Sigmoid colon (tissue), 7 donors: Measurements from ENCODE around the gene SEZ6L2. TPM values are rescaled to one million over a fixed set of nuclear protein-coding genes. Genes with fewer than 3 reads are reported as not detected.

ENCODE experiments used
- DNase-seq: peaks from one replicate; pipeline ENCODE4 v3.0.0-alpha.2; 2019
- H3K27ac ChIP-seq, 4 donors: fragments of 200-600 bp; sonication (generic); one replicate each; pipeline ENCODE4 v1.5.1; 2016 to 2019; ENCODE audit warnings: mild to moderate bottlenecking in 1 of 4
- H3K27me3 ChIP-seq, 3 donors: fragments of 200-600 bp; sonication (generic); one replicate each; pipeline ENCODE4 v1.5.1; 2019; ENCODE audit warnings: mild to moderate bottlenecking in 1 of 3
- H3K36me3 ChIP-seq, 4 donors: fragments of 200-600 bp; sonication (generic); one replicate each; pipeline ENCODE4 v1.5.1; 2016 to 2019
- H3K4me1 ChIP-seq, 4 donors: fragments of 200-600 bp; sonication (generic); one replicate each; pipeline ENCODE4 v1.5.1; 2017 to 2019
- H3K4me3 ChIP-seq, 4 donors: fragments of 200-600 bp; sonication (generic); one replicate each; pipeline ENCODE4 v1.5.1; 2017 to 2019; ENCODE audit warnings: mild to moderate bottlenecking in 2 of 4, moderate library complexity in 1 of 4
- H3K9me3 ChIP-seq, 4 donors: fragments of 200-600 bp in 3 of 4; sonication (generic) in 3 of 4; one replicate each; pipeline versions ENCODE4 v1.5.1 to v1.6.1; 2013 to 2019
- CTCF ChIP-seq, 4 experiments: fragments of 450-650 bp in 3 of 4; fragments of 200-600 bp in 1 of 4; IDR thresholded peaks; one replicate each; pipeline ENCODE4 v1.5.1; 2016 to 2019; ENCODE audit warnings: antibody characterized with exemption in 4 of 4, mild to moderate bottlenecking in 3 of 4, moderate library complexity in 2 of 4
- EP300 ChIP-seq, 4 donors: sonication (generic); formaldehyde crosslinking; IDR thresholded peaks; one replicate each; pipeline ENCODE4 v1.6.1; 2017; ENCODE audit warnings: antibody characterized with exemption in 4 of 4
- POLR2A ChIP-seq, 2 donors: fragments of 450-650 bp; IDR thresholded peaks; one replicate each; pipeline ENCODE4 v1.6.1; 2016; ENCODE audit warnings: antibody characterized with exemption in 2 of 2, mild to moderate bottlenecking in 2 of 2, moderate library complexity in 2 of 2
- POLR2AphosphoS5 ChIP-seq, 4 donors: sonication (generic); formaldehyde crosslinking; IDR thresholded peaks; one replicate each; pipeline ENCODE4 v1.6.1; 2017; ENCODE audit warnings: antibody characterized with exemption in 4 of 4
- WGBS, 2 donors: extraction: QIAGEN DNeasy Blood & Tissue Kit; methylation state at CpG; one replicate each; pipeline ENCODE4 v1.1.7; 2013; 5-methylcytosine and 5-hydroxymethylcytosine counted together
- intact Hi-C: fragments of 100-400 bp; cut with DNase I; formaldehyde crosslinking; loops from one replicate; pipeline ENCODE4 v1.15.1; 2023
- polyA plus RNA-seq, 3 donors: library from polyadenylated mRNA; stranded (reverse); fragments of 200-250 nt; gene quantifications; one replicate each; pipeline ENCODE4 v1.2.3, GENCODE V29; 2013
- total RNA-seq, 4 donors: library from RNA; depleted of rRNA; stranded (reverse); fragments of >200 nt; gene quantifications; one replicate each; pipeline ENCODE4 v1.1.0, GENCODE V29; 2016
- donor health status: healthy with polysubstance abuse.
- donor health status: Bipolar disorder and iron deficiency.
- donor health status: healthy.

Gene SEZ6L2
- total and polyA plus RNA-seq, 7 donors = 0.60 to 9.1 (median 1.6) TPM

DNA sequence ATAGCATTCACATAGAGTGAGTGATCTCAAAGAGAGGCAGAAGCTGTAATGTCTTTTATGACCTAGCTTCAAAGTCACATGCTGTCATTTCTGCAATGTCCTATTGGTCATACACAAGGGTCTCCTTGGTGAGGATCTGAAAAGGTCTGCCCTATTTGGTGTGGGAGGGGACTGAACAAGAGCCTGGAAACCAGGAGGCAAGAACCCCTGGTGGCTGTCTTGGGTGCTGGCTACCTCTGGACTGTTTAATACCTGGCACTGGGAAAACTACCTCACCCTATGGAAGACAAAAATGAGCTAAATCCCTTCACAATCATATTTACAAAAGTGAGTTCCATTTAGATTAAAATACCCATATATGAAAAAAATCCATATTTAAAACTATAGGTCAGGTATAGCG lies 17.6 kb upstream of the SEZ6L2 start:
- WGBS, 2 donors = 100% methylated on average over 1 of the region's 1 CpG
- Histone ChIP-seq H3K4me3 (no peak overlapping the region), H3K27ac (no peak overlapping the region), H3K4me1 (no peaks in the 10 kb centered on the region), H3K27me3 (no peaks in the 10 kb centered on the region), H3K9me3 (no peaks in the 10 kb centered on the region), H3K36me3 (peaks cover 0 to 55% (median 7%) of the 10 kb centered on the region in 4 donors)
- no peak for TF ChIP-seq CTCF (IDR thresholded peaks at IDR 0.05)
- TF ChIP-seq EP300 (IDR thresholded peaks at IDR 0.05) = no peak
- TF ChIP-seq POLR2AphosphoS5 (IDR thresholded peaks at IDR 0.05) = no peak
- no peak for TF ChIP-seq POLR2A (IDR thresholded peaks at IDR 0.05)
- DNase-seq = no peak
- intact Hi-C loops = no loop called here

- Histone ChIP-seq H3K36me3 (peaks cover 0 to 42% (median 3%) of the 10 kb centered on the region in 4 donors), H3K27me3 (no peaks in the 10 kb centered on the region), H3K9me3 (no peaks in the 10 kb centered on the region), H3K4me1 (no peaks in the 10 kb centered on the region), H3K4me3 (no peak overlapping the region), H3K27ac (no peak overlapping the region)
- DNase-seq = no peak
- 65 to 75% methylated on average over 6 of the region's 6 CpGs for WGBS, 2 donors
- TF ChIP-seq POLR2AphosphoS5 (IDR thresholded peaks at IDR 0.05) (no peak), CTCF (IDR thresholded peaks at IDR 0.05) (no peak), POLR2A (IDR thresholded peaks at IDR 0.05) (no peak), EP300 (IDR thresholded peaks at IDR 0.05) (no peak)
- intact Hi-C loops = no loop called here
Observed at GRCh38 chr16:29915590-29916247, 16.4 kb upstream of the SEZ6L2 start.

- 97 to 98% methylated on average over 8 of the region's 8 CpGs for WGBS, 2 donors
- H3K27ac ChIP-seq = no peak overlapping the region
- no peaks in the 10 kb centered on the region for H3K9me3 ChIP-seq
- TF ChIP-seq EP300 (IDR thresholded peaks at IDR 0.05) (no peak), CTCF (IDR thresholded peaks at IDR 0.05) (no peak), POLR2A (IDR thresholded peaks at IDR 0.05) (no peak), POLR2AphosphoS5 (IDR thresholded peaks at IDR 0.05) (no peak)
- no peaks in the 10 kb centered on the region for H3K4me1 ChIP-seq
- peaks cover 0 to 20% (median 0%) of the 10 kb centered on the region in 4 donors for H3K36me3 ChIP-seq
- H3K4me3 ChIP-seq = no peak overlapping the region
- no peaks in the 10 kb centered on the region for H3K27me3 ChIP-seq
- DNase-seq = no peak
- intact Hi-C loops = no loop called here
Observed at GRCh38 chr16:29913514-29913913, 14.2 kb upstream of the SEZ6L2 start.

DNA sequence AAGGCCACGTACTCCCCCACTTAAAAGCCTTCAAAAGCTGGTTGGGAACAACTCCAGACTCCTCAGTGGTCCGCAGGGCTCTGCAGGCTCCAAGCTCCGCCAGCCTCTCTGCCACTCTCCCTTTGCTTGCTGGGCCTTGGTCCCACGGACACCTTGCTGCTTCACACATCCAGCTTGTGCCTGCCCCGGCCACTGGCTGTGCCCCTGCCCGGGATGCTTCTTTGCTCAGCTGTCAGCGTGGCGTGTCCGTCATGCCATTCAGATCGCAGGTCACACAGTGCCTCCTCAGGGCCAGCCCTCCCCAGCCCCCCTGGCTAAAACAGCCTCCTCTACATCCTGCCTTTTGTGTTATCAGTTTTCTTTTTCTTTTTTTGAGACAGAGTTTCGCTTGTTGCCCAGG lies 12.7 kb upstream of the SEZ6L2 start:
- 86% methylated on average over 11 of the region's 11 CpGs for WGBS, 2 donors
- Histone ChIP-seq H3K36me3 (peaks cover 0 to 17% (median 0%) of the 10 kb centered on the region in 4 donors), H3K4me1 (no peaks in the 10 kb centered on the region), H3K9me3 (no peaks in the 10 kb centered on the region), H3K27me3 (no peaks in the 10 kb centered on the region), H3K27ac (no peak overlapping the region), H3K4me3 (no peak overlapping the region)
- TF ChIP-seq EP300 (IDR thresholded peaks at IDR 0.05) (no peak), POLR2AphosphoS5 (IDR thresholded peaks at IDR 0.05) (no peak), POLR2A (IDR thresholded peaks at IDR 0.05) (no peak), CTCF (IDR thresholded peaks at IDR 0.05) (no peak)
- intact Hi-C loops = no loop called here
- no peak for DNase-seq

GRCh38 chr16:29911676-29912010 lies 12.3 kb upstream of the SEZ6L2 start:
- TF ChIP-seq EP300 (IDR thresholded peaks at IDR 0.05) (no peak), CTCF (IDR thresholded peaks at IDR 0.05) (no peak), POLR2A (IDR thresholded peaks at IDR 0.05) (no peak), POLR2AphosphoS5 (IDR thresholded peaks at IDR 0.05) (no peak)
- intact Hi-C loops = no loop called here

More at GRCh38 chr16:29911676-29912010, 12.3 kb upstream of the SEZ6L2 start:
- peaks cover 0 to 17% (median 0%) of the 10 kb centered on the region in 4 donors for H3K36me3 ChIP-seq
- DNase-seq = no peak
- no peaks in the 10 kb centered on the region for H3K9me3 ChIP-seq
- no peaks in the 10 kb centered on the region for H3K27me3 ChIP-seq
- H3K4me1 ChIP-seq = no peaks in the 10 kb centered on the region
- no peak overlapping the region for H3K4me3 ChIP-seq
- no peak overlapping the region for H3K27ac ChIP-seq
- 87 to 89% methylated on average over 15 of the region's 15 CpGs for whole genome bisulfite sequencing, 2 donors
